Endothelial cell of umbilical vein (primary cell): Measurements from ENCODE around the gene OLFM1.

Experiments
- EZH2 ChIP-seq: IDR thresholded peaks from 2 replicates; pipeline ENCODE4 v1.6.1; 2012; ENCODE audit warnings: borderline replicate concordance, low read depth, mild to moderate bottlenecking, moderate library complexity, low read length, inconsistent platforms; ENCODE audit not compliant: severe bottlenecking
- FOS ChIP-seq: IDR thresholded peaks from 2 replicates; pipeline ENCODE4 v1.6.1; 2011; ENCODE audit warnings: mild to moderate bottlenecking, low read length, moderate library complexity, borderline replicate concordance; ENCODE audit not compliant: insufficient read depth
- JUN ChIP-seq: IDR thresholded peaks from 2 replicates; pipeline ENCODE4 v1.6.1; 2011; ENCODE audit warnings: borderline replicate concordance, low read depth; ENCODE audit not compliant: insufficient read length, insufficient read depth
- MYC ChIP-seq: IDR thresholded peaks from one replicate; pipeline ENCODE4 v1.6.1; 2011; ENCODE audit warnings: mild to moderate bottlenecking, low read depth, low read length
- POLR2A ChIP-seq: IDR thresholded peaks from 2 replicates; pipeline ENCODE4 v1.6.1; 2012; ENCODE audit warnings: low read depth, mild to moderate bottlenecking, control low read depth, low read length
- POLR2AphosphoS5 ChIP-seq: IDR thresholded peaks from 2 replicates; pipeline ENCODE4 v1.6.1; 2012; ENCODE audit warnings: low read depth, mild to moderate bottlenecking, control low read depth, low read length, moderate library complexity; ENCODE audit not compliant: insufficient read depth
- TF ChIP-seq, protein P1 (sequence below), 2 donors: IDR thresholded peaks; 1 replicate in 1 of 2; 2 replicates in 1 of 2; pipeline ENCODE4 v1.5.1; 2011; ENCODE audit warnings: low read length in 2 of 2, mild to moderate bottlenecking in 2 of 2, moderate library complexity in 2 of 2, control low read depth in 1 of 2, inconsistent platforms in 1 of 2, low read depth in 1 of 2; ENCODE audit not compliant: insufficient read depth in 1 of 2; ENCODE audit errors: extremely low read depth in 1 of 2
- TF ChIP-seq, protein P2 (sequence below): IDR thresholded peaks from 2 replicates; pipeline ENCODE4 v1.6.1; 2011; ENCODE audit not compliant: insufficient read depth, insufficient read length

DNA sequence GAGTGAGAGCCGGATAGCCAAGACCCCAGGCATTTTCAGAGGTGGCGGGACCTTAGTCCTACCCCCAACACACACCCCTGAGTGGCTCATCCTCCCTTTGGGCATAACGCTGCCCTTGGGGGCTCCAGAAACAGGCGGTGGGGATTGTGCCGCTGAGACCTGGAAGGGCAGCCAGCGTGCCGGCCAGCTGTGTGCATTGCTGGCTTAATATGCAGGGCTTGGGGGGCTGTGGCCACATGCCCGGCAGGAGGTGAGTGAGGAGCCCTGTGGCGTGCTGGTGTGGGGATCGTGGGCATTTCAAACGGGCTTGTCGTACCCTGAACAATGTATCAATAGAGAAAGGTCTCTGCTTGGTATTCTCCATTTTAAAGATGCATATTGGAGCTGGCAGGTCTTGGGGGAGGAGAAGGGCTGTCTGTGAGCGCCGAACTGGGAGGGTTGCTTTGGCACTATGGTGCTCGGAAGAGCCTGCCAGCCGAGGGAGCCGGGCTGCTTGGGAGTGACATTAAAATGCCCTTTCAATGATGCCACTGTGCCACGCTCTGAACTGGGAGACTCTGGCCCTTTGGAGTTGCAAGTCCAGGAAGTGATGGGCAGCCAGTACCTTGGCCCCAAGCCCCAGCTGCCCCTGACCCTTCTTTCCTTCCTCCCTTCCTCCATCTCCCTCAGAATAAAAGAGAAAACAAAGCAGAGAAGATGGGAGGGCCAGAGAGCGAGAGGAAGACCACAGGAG is 11.2 kb upstream of the OLFM1 start:
- TF ChIP-seq EZH2: no peak
- TF ChIP-seq, protein P1, sequence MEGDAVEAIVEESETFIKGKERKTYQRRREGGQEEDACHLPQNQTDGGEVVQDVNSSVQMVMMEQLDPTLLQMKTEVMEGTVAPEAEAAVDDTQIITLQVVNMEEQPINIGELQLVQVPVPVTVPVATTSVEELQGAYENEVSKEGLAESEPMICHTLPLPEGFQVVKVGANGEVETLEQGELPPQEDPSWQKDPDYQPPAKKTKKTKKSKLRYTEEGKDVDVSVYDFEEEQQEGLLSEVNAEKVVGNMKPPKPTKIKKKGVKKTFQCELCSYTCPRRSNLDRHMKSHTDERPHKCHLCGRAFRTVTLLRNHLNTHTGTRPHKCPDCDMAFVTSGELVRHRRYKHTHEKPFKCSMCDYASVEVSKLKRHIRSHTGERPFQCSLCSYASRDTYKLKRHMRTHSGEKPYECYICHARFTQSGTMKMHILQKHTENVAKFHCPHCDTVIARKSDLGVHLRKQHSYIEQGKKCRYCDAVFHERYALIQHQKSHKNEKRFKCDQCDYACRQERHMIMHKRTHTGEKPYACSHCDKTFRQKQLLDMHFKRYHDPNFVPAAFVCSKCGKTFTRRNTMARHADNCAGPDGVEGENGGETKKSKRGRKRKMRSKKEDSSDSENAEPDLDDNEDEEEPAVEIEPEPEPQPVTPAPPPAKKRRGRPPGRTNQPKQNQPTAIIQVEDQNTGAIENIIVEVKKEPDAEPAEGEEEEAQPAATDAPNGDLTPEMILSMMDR (IDR thresholded peaks at IDR 0.05; ENCODE audit: extremely low read depth in 1 of 2, insufficient read depth in 1 of 2, low read depth in 1 of 2, low read length in 2 of 2): no peak
- TF ChIP-seq, protein P2, sequence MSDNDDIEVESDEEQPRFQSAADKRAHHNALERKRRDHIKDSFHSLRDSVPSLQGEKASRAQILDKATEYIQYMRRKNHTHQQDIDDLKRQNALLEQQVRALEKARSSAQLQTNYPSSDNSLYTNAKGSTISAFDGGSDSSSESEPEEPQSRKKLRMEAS: no peak
- TF ChIP-seq FOS: no peak
- TF ChIP-seq POLR2A: no peak
- no peak for TF ChIP-seq POLR2AphosphoS5
- no peak for TF ChIP-seq JUN
- TF ChIP-seq MYC: no peak
